ENCODE results near the gene DDAH1. TPM values are rescaled to one million over a fixed set of nuclear protein-coding genes. Genes with fewer than 3 reads are reported as not detected.
A peak's percentile ranks its signal among the peaks of the same experiment; 100 is the strongest.

DDAH1 gene
- total and polyA plus RNA-seq, 9 donors = 3.3 to 32.3 (median 11.7) TPM

- intact Hi-C loops (cut with DNase I) = no loop called here
- no peak overlapping the region for H3K27ac ChIP-seq
- TF ChIP-seq CTCF (IDR thresholded peaks at IDR 0.05) (no peak), POLR2A (IDR thresholded peaks at IDR 0.05) (no peak), EP300 (IDR thresholded peaks at IDR 0.05) (no peak)
These were observed 29.9 kb upstream of the DDAH1 start for GRCh38 chr1:85494904-85495266.

GRCh38 chr1:85494074-85494903, 29.3 kb upstream of the DDAH1 start:
- intact Hi-C loops (cut with DNase I) = no loop called here
- 89 to 100% (median 90%) methylated on average over 1 of the region's 1 CpG for WGBS, 3 donors

More at GRCh38 chr1:85494904-85495266, 29.9 kb upstream of the DDAH1 start:
- no peaks in the 10 kb centered on the region for H3K27me3 ChIP-seq
- no peaks in the 10 kb centered on the region for H3K36me3 ChIP-seq
- DNase-seq = peak in 1 of 5 donors; percentile 19
- H3K9me3 ChIP-seq = no peaks in the 10 kb centered on the region
- no peak overlapping the region for H3K4me3 ChIP-seq
- 57 to 60% (median 58%) methylated on average over 2 of the region's 2 CpGs for WGBS, 3 donors
- no peaks in the 10 kb centered on the region for H3K4me1 ChIP-seq (ENCODE audit: insufficient read depth)

GRCh38 chr1:85490270-85490985, 25.5 kb upstream of the DDAH1 start:
- Histone ChIP-seq H3K27ac (no peak overlapping the region), H3K4me3 (no peak overlapping the region), H3K36me3 (no peaks in the 10 kb centered on the region), H3K9me3 (no peaks in the 10 kb centered on the region), H3K27me3 (no peaks in the 10 kb centered on the region), H3K4me1 (ENCODE audit: insufficient read depth) (no peaks in the 10 kb centered on the region)
- DNase-seq = no peak
- TF ChIP-seq POLR2A (IDR thresholded peaks at IDR 0.05) (no peak), EP300 (IDR thresholded peaks at IDR 0.05) (no peak), CTCF (IDR thresholded peaks at IDR 0.05) (no peak)
- intact Hi-C loops (cut with DNase I) = no loop called here
- 89 to 98% (median 94%) methylated on average over 1 of the region's 1 CpG for WGBS, 3 donors

More at GRCh38 chr1:85494074-85494903, 29.3 kb upstream of the DDAH1 start:
- H3K4me3 ChIP-seq = no peak overlapping the region
- H3K4me1 ChIP-seq (ENCODE audit: insufficient read depth) = no peaks in the 10 kb centered on the region
- H3K9me3 ChIP-seq = no peaks in the 10 kb centered on the region
- H3K27me3 ChIP-seq = no peaks in the 10 kb centered on the region
- no peak overlapping the region for H3K27ac ChIP-seq
- TF ChIP-seq EP300 (IDR thresholded peaks at IDR 0.05) = no peak
- no peak for TF ChIP-seq POLR2A (IDR thresholded peaks at IDR 0.05)
- no peak for TF ChIP-seq CTCF (IDR thresholded peaks at IDR 0.05)
- no peaks in the 10 kb centered on the region for H3K36me3 ChIP-seq
- no peak for DNase-seq

GRCh38 chr1:85488126-85488525, 23.2 kb upstream of the DDAH1 start:
- no peak for TF ChIP-seq POLR2A (IDR thresholded peaks at IDR 0.05)
- H3K4me1 ChIP-seq (ENCODE audit: insufficient read depth) = no peaks in the 10 kb centered on the region
- H3K36me3 ChIP-seq = no peaks in the 10 kb centered on the region
- H3K27ac ChIP-seq = no peak overlapping the region
- DNase-seq = no peak
- no peak overlapping the region for H3K4me3 ChIP-seq
- H3K9me3 ChIP-seq = no peaks in the 10 kb centered on the region
- intact Hi-C loops (cut with DNase I) = no loop called here
- 94 to 98% (median 97%) methylated on average over 1 of the region's 1 CpG for WGBS, 3 donors
- no peaks in the 10 kb centered on the region for H3K27me3 ChIP-seq

GRCh38 chr1:85485516-85485915, 20.6 kb upstream of the DDAH1 start:
- H3K36me3 ChIP-seq = no peaks in the 10 kb centered on the region
- no peak overlapping the region for H3K4me3 ChIP-seq
- H3K27ac ChIP-seq = no peak overlapping the region
- H3K9me3 ChIP-seq = no peaks in the 10 kb centered on the region
- no peak for DNase-seq
- H3K27me3 ChIP-seq = no peaks in the 10 kb centered on the region
- TF ChIP-seq POLR2A (IDR thresholded peaks at IDR 0.05) (no peak), EP300 (IDR thresholded peaks at IDR 0.05) (no peak), CTCF (IDR thresholded peaks at IDR 0.05) (no peak)
- intact Hi-C loops (cut with DNase I) = no loop called here
- H3K4me1 ChIP-seq (ENCODE audit: insufficient read depth) = no peaks in the 10 kb centered on the region
- WGBS, 3 donors = 97 to 98% (median 98%) methylated on average over 3 of the region's 3 CpGs

All from ovary (tissue), 9 donors.